PC-9 (cell line): Measurements from ENCODE around the gene KIF21A. TPM values are rescaled to one million over a fixed set of nuclear protein-coding genes. Genes with fewer than 3 reads are reported as not detected.

ENCODE experiments used
- BruUV-seq: library from RNA; stranded (reverse); fragments of 400-500 nt; replicated peaks from 2 replicates; lab custom pipeline; 2021; lab: Mats Ljungman, UMichigan
- CTCF ChIA-PET: fragments of 300-600 bp; sonication (Branson Sonifier 250); formaldehyde crosslinking; loops from one replicate; lab custom pipeline; 2022; ENCODE audit warnings: antibody characterized with exemption; lab: Charles Lee
- POLR2A ChIA-PET: fragments of 300-600 bp; sonication (Branson Sonifier 250); formaldehyde crosslinking; loops from one replicate; lab custom pipeline; 2022; ENCODE audit warnings: antibody characterized with exemption; ENCODE audit not compliant: unreplicated experiment; lab: Charles Lee
- DNase-seq, 2 experiments: peaks; one replicate each; pipeline versions ENCODE4 v3.0.0 to v3.0.0-alpha.2; 2015 to 2022; ENCODE audit warnings: mixed read lengths in 1 of 2
- H2AFZ ChIP-seq: fragments of 200-600 bp; sonication (generic); 2 replicates; pipeline ENCODE4 v1.8.1; 2017; ENCODE audit warnings: antibody characterized with exemption
- H3F3A ChIP-seq: fragments of 200-600 bp; sonication (generic); 2 replicates; pipeline ENCODE4 v1.8.1; 2017; ENCODE audit warnings: antibody characterized with exemption, mild to moderate bottlenecking, low read depth; ENCODE audit not compliant: insufficient read depth
- H3K27ac ChIP-seq: fragments of 200-600 bp; sonication (generic); 2 replicates; pipeline ENCODE4 v1.6.1; 2016; ENCODE audit warnings: mixed run types
- H3K27me3 ChIP-seq: fragments of 200-600 bp; sonication (generic); 2 replicates; pipeline ENCODE4 v1.6.1; 2016; ENCODE audit warnings: low read depth, mixed run types; ENCODE audit not compliant: insufficient read depth
- H3K36me3 ChIP-seq: fragments of 200-600 bp; sonication (generic); 2 replicates; pipeline ENCODE4 v1.6.1; 2016; ENCODE audit warnings: low read depth, mixed run types
- H3K4me1 ChIP-seq: fragments of 200-600 bp; sonication (generic); replicated peaks from 2 replicates; pipeline ENCODE4 v1.6.1; 2016; ENCODE audit warnings: mixed run types; ENCODE audit not compliant: insufficient read depth
- H3K4me2 ChIP-seq: fragments of 200-600 bp; sonication (generic); 2 replicates; pipeline ENCODE4 v1.6.1; 2017; ENCODE audit warnings: mixed run types
- H3K4me3 ChIP-seq: fragments of 200-600 bp; sonication (generic); 2 replicates; pipeline ENCODE4 v1.6.1; 2016; ENCODE audit warnings: mixed run types
- H3K79me2 ChIP-seq: fragments of 200-600 bp; sonication (generic); 2 replicates; pipeline ENCODE4 v1.6.1; 2017; ENCODE audit warnings: low read depth, mixed run types
- H3K9me2 ChIP-seq: fragments of 200-600 bp; sonication (generic); 2 replicates; pipeline ENCODE4 v1.8.1; 2017; ENCODE audit warnings: mild to moderate bottlenecking; ENCODE audit not compliant: insufficient read depth
- H3K9me3 ChIP-seq: fragments of 200-600 bp; sonication (generic); 2 replicates; pipeline ENCODE4 v1.8.1; 2016; ENCODE audit warnings: low read depth; ENCODE audit not compliant: insufficient read depth
- H4K20me1 ChIP-seq: fragments of 200-600 bp; sonication (generic); 2 replicates; pipeline ENCODE4 v1.8.1; 2017; ENCODE audit not compliant: insufficient read depth
- CTCF ChIP-seq: fragments of 200-600 bp; sonication (generic); conservative IDR thresholded peaks from 2 replicates; pipeline ENCODE4 v1.6.1; 2017; ENCODE audit warnings: mixed run types, antibody characterized with exemption, mild to moderate bottlenecking, moderate library complexity
- EZH2 ChIP-seq: fragments of 200-600 bp; sonication (generic); IDR thresholded peaks from 2 replicates; pipeline ENCODE4 v1.8.0; 2017; ENCODE audit warnings: antibody characterized with exemption, low read depth
- intact Hi-C: fragments of 100-400 bp; cut with micrococcal nuclease; formaldehyde crosslinking; loops from one replicate; pipeline ENCODE4 v1.10.0; 2022; ENCODE audit not compliant: unreplicated experiment
- total RNA-seq: library from RNA; stranded (reverse); gene quantifications from 2 replicates; pipeline ENCODE4 v1.2.3, GENCODE V29; 2021

The KIF21A gene
- total RNA-seq, 1 experiment from 2014 or later: 13.6 TPM

GRCh38 chr12:39341761-39342160 is 101.2 kb downstream of the KIF21A start:
- Histone ChIP-seq H3K9me2 (no peaks in the 10 kb centered on the region), H2AFZ (no peak overlapping the region), H3K9me3 (no peaks in the 10 kb centered on the region), H4K20me1 (no peaks in the 10 kb centered on the region), H3K4me1 (no peaks in the 10 kb centered on the region), H3K4me2 (no peak overlapping the region), H3K4me3 (no peak overlapping the region), H3K79me2 (no peaks in the 10 kb centered on the region), H3K36me3 (peaks cover 5% of the 10 kb centered on the region; the same call in 1 of the 2 replicates), H3K27ac (no peak overlapping the region), H3K27me3 (no peaks in the 10 kb centered on the region), H3F3A (no peaks in the 10 kb centered on the region)
- intact Hi-C loops: no loop called here
- no TSS peak for BruUV-seq
- TF ChIP-seq CTCF (no peak), EZH2 (no peak)
- POLR2A ChIA-PET: no interaction called here
- CTCF ChIA-PET: no interaction called here
- DNase-seq: no peak

- CTCF ChIA-PET: no interaction called here
- no peaks in the 10 kb centered on the region for H3K9me3 ChIP-seq
- BruUV-seq: no TSS peak
These were observed 101.7 kb downstream of the KIF21A start for GRCh38 chr12:39341179-39341578.

GRCh38 chr12:39332661-39333175 is 110.2 kb downstream of the KIF21A start:
- H3K4me3 ChIP-seq: no peak overlapping the region
- H3K79me2 ChIP-seq: no peaks in the 10 kb centered on the region
- TF ChIP-seq CTCF (no peak), EZH2 (no peak)
- POLR2A ChIA-PET: no interaction called here
- no peaks in the 10 kb centered on the region for H3K9me3 ChIP-seq
- H3K4me2 ChIP-seq: no peak overlapping the region
- H3K36me3 ChIP-seq: 0 out of 2 replicates have a peak, but pooled peaks cover 6% of the 10 kb centered on the region
- no peaks in the 10 kb centered on the region for H3K4me1 ChIP-seq
- CTCF ChIA-PET: no interaction called here
- no peak overlapping the region for H2AFZ ChIP-seq
- no peaks in the 10 kb centered on the region for H3F3A ChIP-seq
- no peak for DNase-seq
- H4K20me1 ChIP-seq: no peaks in the 10 kb centered on the region
- BruUV-seq: no TSS peak
- no peak overlapping the region for H3K27ac ChIP-seq
- H3K27me3 ChIP-seq: no peaks in the 10 kb centered on the region
- intact Hi-C loops: no loop called here
- H3K9me2 ChIP-seq: no peaks in the 10 kb centered on the region

More at GRCh38 chr12:39341179-39341578, 101.7 kb downstream of the KIF21A start:
- Histone ChIP-seq H2AFZ (no peak overlapping the region), H3K4me3 (no peak overlapping the region), H3K79me2 (no peaks in the 10 kb centered on the region), H3F3A (no peaks in the 10 kb centered on the region), H3K27ac (no peak overlapping the region), H3K36me3 (peaks cover 5% of the 10 kb centered on the region; the same call in 1 of the 2 replicates), H3K9me2 (no peaks in the 10 kb centered on the region), H3K27me3 (no peaks in the 10 kb centered on the region), H3K4me2 (no peak overlapping the region), H4K20me1 (no peaks in the 10 kb centered on the region), H3K4me1 (no peaks in the 10 kb centered on the region)
- POLR2A ChIA-PET: no interaction called here
- no peak for TF ChIP-seq CTCF
- no peak for TF ChIP-seq EZH2
- no peak for DNase-seq
- intact Hi-C loops: no loop called here
